Activated T-helper 1 cell treated with anti-CD3 and anti-CD28 coated beads, Interleukin-12 subunit alpha, Interleukin-12 subunit beta, Interleukin-2, Interleukin-4 antibody, amounts not matched to agents 30 ng/mL and 10 ng/mL and 1 ng/mL, durations not matched to agents 14 hours and 24 hours and 36 hours (primary cell): ENCODE measurements around the gene FTO. TPM values are rescaled to one million over a fixed set of nuclear protein-coding genes. Genes with fewer than 3 reads are reported as not detected.

Experiments
- DNase-seq: peaks from one replicate; pipeline ENCODE4 v3.0.0; 2021; ENCODE audit warnings: low spot score
- H3K27ac Mint-ChIP-seq: one replicate; pipeline ENCODE4 v1.8.0; 2021; ENCODE audit warnings: mild to moderate bottlenecking, mixed read lengths
- H3K27me3 Mint-ChIP-seq: one replicate; pipeline ENCODE4 v1.8.0; 2022; ENCODE audit warnings: mild to moderate bottlenecking, moderate library complexity, mixed read lengths; ENCODE audit not compliant: insufficient read depth
- H3K36me3 Mint-ChIP-seq: one replicate; pipeline ENCODE4 v1.8.0; 2021; ENCODE audit warnings: low read depth, mixed read lengths
- H3K4me1 Mint-ChIP-seq: one replicate; pipeline ENCODE4 v1.8.0; 2021; ENCODE audit warnings: low read depth, mixed read lengths
- H3K4me3 Mint-ChIP-seq: one replicate; pipeline ENCODE4 v1.8.0; 2021; ENCODE audit warnings: mild to moderate bottlenecking, moderate library complexity, mixed read lengths
- H3K9me3 Mint-ChIP-seq: one replicate; pipeline ENCODE4 v1.8.0; 2021; ENCODE audit warnings: mixed read lengths
- intact Hi-C: fragments of 100-400 bp; cut with micrococcal nuclease; formaldehyde crosslinking; loops from one replicate; pipeline ENCODE4 v1.15.1; 2024
- total RNA-seq: library from RNA; stranded (reverse); gene quantifications from 2 replicates; pipeline ENCODE4 v1.2.3, GENCODE V29; 2022

FTO gene
- total RNA-seq, 1 donor from 2014 or later, result 56.4 TPM

- no peak overlapping the region for H3K4me3 Mint-ChIP-seq
Observed at GRCh38 chr16:54033747-54034146, 329.8 kb downstream of the FTO start.

GRCh38 chr16:54034684-54035083, 330.7 kb downstream of the FTO start:
- DNase-seq, result no peak
- peaks cover 13% of the 10 kb centered on the region for H3K9me3 Mint-ChIP-seq
- H3K27ac Mint-ChIP-seq, result no peak overlapping the region
- no peaks in the 10 kb centered on the region for H3K4me1 Mint-ChIP-seq
- intact Hi-C loops, result no loop called here
- peaks cover 3% of the 10 kb centered on the region for H3K36me3 Mint-ChIP-seq
- no peak overlapping the region for H3K4me3 Mint-ChIP-seq
- H3K27me3 Mint-ChIP-seq, result no peaks in the 10 kb centered on the region

More at GRCh38 chr16:54033747-54034146, 329.8 kb downstream of the FTO start:
- H3K27ac Mint-ChIP-seq, result no peak overlapping the region
- no peaks in the 10 kb centered on the region for H3K4me1 Mint-ChIP-seq
- DNase-seq, result no peak
- H3K27me3 Mint-ChIP-seq, result no peaks in the 10 kb centered on the region
- intact Hi-C loops, result no loop called here
- peaks cover 3% of the 10 kb centered on the region for H3K36me3 Mint-ChIP-seq
- peaks cover 17% of the 10 kb centered on the region for H3K9me3 Mint-ChIP-seq

- Mint-ChIP-seq H3K9me3 (peaks cover 21% of the 10 kb centered on the region), H3K27ac (no peak overlapping the region), H3K4me1 (no peaks in the 10 kb centered on the region), H3K4me3 (no peak overlapping the region), H3K36me3 (peaks cover 3% of the 10 kb centered on the region), H3K27me3 (no peaks in the 10 kb centered on the region)
- intact Hi-C loops, result no loop called here
- DNase-seq, result no peak
Observed at GRCh38 chr16:54040480-54040879, 336.5 kb downstream of the FTO start.

DNA sequence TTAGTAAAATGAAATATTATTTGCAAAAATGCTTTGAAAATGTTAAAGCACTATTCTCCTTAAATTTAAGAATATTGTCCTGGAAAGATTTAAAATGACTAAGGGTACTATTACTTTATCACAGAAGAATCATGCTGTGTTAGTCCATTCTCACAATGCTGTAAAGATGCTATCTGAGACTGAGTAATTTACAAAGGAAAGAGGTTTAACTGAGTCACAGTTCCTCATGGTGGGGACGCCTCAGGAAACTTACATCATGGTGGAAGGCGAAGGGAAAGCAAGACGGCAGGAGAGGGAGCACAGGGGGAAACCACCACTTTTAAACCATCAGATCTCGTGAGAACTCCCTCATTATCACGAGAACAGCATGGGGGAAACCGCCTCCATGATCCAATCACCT, 337.0 kb downstream of the FTO start:
- Mint-ChIP-seq H3K27me3 (no peaks in the 10 kb centered on the region), H3K27ac (no peak overlapping the region), H3K4me3 (no peak overlapping the region), H3K36me3 (peaks cover 3% of the 10 kb centered on the region), H3K9me3 (peaks cover 21% of the 10 kb centered on the region), H3K4me1 (no peaks in the 10 kb centered on the region)
- DNase-seq, result no peak
- intact Hi-C loops, result no loop called here

DNA sequence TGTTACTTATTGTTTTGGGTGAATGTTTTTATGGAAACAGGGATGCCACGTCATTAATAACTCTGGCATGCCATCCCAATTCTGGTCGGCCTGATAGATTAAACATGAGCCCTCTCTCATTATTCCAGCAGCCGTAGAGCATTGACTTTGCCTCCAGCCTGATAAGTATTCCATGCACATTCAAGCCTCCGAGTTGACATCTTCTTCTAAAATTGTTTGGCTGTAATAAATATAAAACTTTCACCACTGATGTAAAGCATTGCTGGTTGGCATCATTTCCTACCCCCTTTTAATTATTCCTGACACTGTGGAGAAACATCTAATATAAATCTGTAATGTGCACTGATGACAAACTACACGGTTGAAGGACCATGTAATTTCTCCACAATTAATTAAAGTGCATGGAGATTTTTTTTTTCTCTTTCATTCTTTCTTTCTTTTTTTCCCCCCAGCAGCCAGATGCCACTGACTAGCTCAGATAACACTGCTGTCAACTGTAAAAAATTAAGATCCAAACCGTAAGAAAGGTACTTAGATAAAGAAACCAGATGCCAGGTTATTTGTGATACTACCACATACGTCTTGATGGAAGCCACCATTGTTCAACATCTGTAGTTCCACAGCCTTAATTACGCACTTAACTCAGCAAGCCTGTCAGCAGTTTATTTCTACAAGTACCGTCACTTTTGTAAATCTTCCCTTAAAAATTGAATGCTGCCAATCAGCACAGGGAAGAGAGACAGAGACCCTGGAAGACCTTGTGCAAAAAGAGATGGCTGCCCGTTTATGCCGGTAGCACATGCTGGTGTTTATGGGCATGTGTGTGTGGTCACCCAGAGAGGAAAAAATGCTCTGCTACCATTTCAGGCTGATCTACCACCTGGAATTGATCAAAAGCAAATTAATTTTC, 344.9 kb downstream of the FTO start:
- Mint-ChIP-seq H3K4me3 (no peak overlapping the region), H3K4me1 (peaks cover 5% of the 10 kb centered on the region)

DNA sequence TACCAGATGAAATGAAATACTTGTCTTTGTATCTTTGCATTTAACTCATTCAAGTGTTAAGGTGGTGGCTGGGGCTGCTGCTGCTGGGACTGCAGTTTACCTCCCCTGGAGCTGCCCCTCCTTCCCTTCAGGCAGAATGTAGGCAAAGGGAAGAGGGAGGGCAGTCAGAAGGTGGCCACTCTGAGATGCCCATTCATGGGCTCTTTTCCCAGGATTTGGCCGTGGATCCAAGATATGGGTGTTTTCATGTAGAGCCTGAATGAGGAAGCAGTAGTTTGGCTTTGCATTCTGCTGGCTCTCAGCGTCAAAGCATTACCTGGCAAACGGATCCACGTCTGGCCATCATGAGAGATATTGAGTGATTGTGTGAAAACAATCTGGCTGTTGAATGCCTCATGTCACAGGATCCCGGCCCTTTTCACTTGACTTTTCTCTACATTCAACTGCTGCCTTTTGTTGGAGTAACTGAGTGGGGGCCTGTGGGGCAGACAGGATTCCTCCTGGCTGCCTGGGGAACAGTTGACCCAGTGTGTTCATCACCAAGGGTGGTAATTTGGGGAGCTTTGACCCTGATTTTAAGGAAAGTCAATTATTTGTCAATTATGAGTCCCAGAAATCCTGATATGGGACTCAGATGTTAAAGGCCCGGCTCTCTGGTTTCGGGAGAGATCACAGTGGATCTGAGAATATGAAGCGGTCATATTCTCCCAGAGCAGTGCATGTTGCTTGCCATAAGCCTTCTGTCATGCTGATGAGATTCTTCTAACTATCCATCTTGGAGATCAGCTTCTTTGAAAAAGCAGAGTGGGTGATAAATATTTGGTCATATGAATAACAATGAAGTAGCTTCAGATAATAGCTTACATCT, 345.9 kb downstream of the FTO start:
- Mint-ChIP-seq H3K9me3 (no peaks in the 10 kb centered on the region), H3K27ac (no peak overlapping the region), H3K36me3 (no peaks in the 10 kb centered on the region), H3K4me3 (no peak overlapping the region), H3K27me3 (no peaks in the 10 kb centered on the region), H3K4me1 (peaks cover 5% of the 10 kb centered on the region)
- intact Hi-C loops, result no loop called here
- no peak for DNase-seq

More for the DNA sequence above, 344.9 kb downstream of the FTO start:
- intact Hi-C loops, result no loop called here
- Mint-ChIP-seq H3K27me3 (no peaks in the 10 kb centered on the region), H3K36me3 (no peaks in the 10 kb centered on the region), H3K9me3 (no peaks in the 10 kb centered on the region), H3K27ac (no peak overlapping the region)
- no peak for DNase-seq

GRCh38 chr16:54050459-54051210, 346.7 kb downstream of the FTO start:
- Mint-ChIP-seq H3K27ac (no peak overlapping the region), H3K36me3 (no peaks in the 10 kb centered on the region), H3K9me3 (no peaks in the 10 kb centered on the region), H3K27me3 (no peaks in the 10 kb centered on the region), H3K4me1 (peaks cover 5% of the 10 kb centered on the region), H3K4me3 (no peak overlapping the region)
- no peak for DNase-seq
- intact Hi-C loops, result no loop called here

- H3K27me3 Mint-ChIP-seq, result no peaks in the 10 kb centered on the region
- intact Hi-C loops, result no loop called here
- no peak for DNase-seq
- peaks cover 5% of the 10 kb centered on the region for H3K4me1 Mint-ChIP-seq
- H3K9me3 Mint-ChIP-seq, result no peaks in the 10 kb centered on the region
- no peak overlapping the region for H3K4me3 Mint-ChIP-seq
- H3K36me3 Mint-ChIP-seq, result no peaks in the 10 kb centered on the region
- H3K27ac Mint-ChIP-seq, result no peak overlapping the region
Observed at GRCh38 chr16:54051821-54052220, 347.9 kb downstream of the FTO start.

- no peak for DNase-seq
- Mint-ChIP-seq H3K36me3 (no peaks in the 10 kb centered on the region), H3K27ac (no peak overlapping the region), H3K9me3 (no peaks in the 10 kb centered on the region), H3K4me1 (peaks cover 5% of the 10 kb centered on the region), H3K27me3 (no peaks in the 10 kb centered on the region), H3K4me3 (no peak overlapping the region)
- intact Hi-C loops, result no loop called here
Observed at GRCh38 chr16:54052271-54052670, 348.3 kb downstream of the FTO start.

GRCh38 chr16:54053891-54054820, 350.2 kb downstream of the FTO start:
- H3K27me3 Mint-ChIP-seq, result no peaks in the 10 kb centered on the region
- H3K36me3 Mint-ChIP-seq, result no peaks in the 10 kb centered on the region
- intact Hi-C loops, result no loop called here
- H3K27ac Mint-ChIP-seq, result no peak overlapping the region
- H3K4me3 Mint-ChIP-seq, result no peak overlapping the region
- peaks cover 5% of the 10 kb centered on the region for H3K4me1 Mint-ChIP-seq
- DNase-seq, result no peak
- H3K9me3 Mint-ChIP-seq, result no peaks in the 10 kb centered on the region

- Mint-ChIP-seq H3K36me3 (no peaks in the 10 kb centered on the region), H3K9me3 (no peaks in the 10 kb centered on the region), H3K27ac (no peak overlapping the region), H3K4me1 (peaks cover 5% of the 10 kb centered on the region), H3K27me3 (no peaks in the 10 kb centered on the region), H3K4me3 (no peak overlapping the region)
- no peak for DNase-seq
- intact Hi-C loops, result no loop called here
Observed at GRCh38 chr16:54055191-54055590, 351.2 kb downstream of the FTO start.

- Mint-ChIP-seq H3K36me3 (no peaks in the 10 kb centered on the region), H3K9me3 (no peaks in the 10 kb centered on the region), H3K4me1 (peaks cover 5% of the 10 kb centered on the region), H3K27me3 (no peaks in the 10 kb centered on the region), H3K4me3 (no peak overlapping the region), H3K27ac (no peak overlapping the region)
- intact Hi-C loops, result no loop called here
- no peak for DNase-seq
Observed at GRCh38 chr16:54055864-54056263, 351.9 kb downstream of the FTO start.
